ENCODE results near the gene C10orf67. TPM values are rescaled to one million over a fixed set of nuclear protein-coding genes. Genes with fewer than 3 reads are reported as not detected.
"Not testable (repeated sequence)": the region's sequence is repeated elsewhere in the genome, so short reads cannot be mapped to it uniquely, and the experiment has no call there.

C10orf67 gene
- polyA plus RNA-seq, 3 donors: 0.45 TPM; not detected in 2

- 9 to 19% (median 16%) methylated on average over 7 of the region's 7 CpGs for WGBS, 3 donors
- no peak overlapping the region for H3K27ac ChIP-seq (ENCODE audit: low read depth, low read length)
Observed at GRCh38 chr10:23293145-23293724, 51.4 kb downstream of the C10orf67 start.

GRCh38 chr10:23291551-23292334, 52.9 kb downstream of the C10orf67 start:
- 38 to 69% (median 68%) methylated on average over 13 of the region's 13 CpGs for WGBS, 3 donors
- H3K27ac ChIP-seq (ENCODE audit: low read depth, low read length): no peak overlapping the region

- WGBS, 3 donors: 46 to 55% (median 51%) methylated on average over 2 of the region's 2 CpGs
- H3K27ac ChIP-seq (ENCODE audit: low read depth, low read length): no peak overlapping the region
Observed at GRCh38 chr10:23284674-23285335, 59.8 kb downstream of the C10orf67 start.

- 69 to 77% (median 77%) methylated on average over 3 of the region's 3 CpGs for WGBS, 3 donors
Observed at GRCh38 chr10:23284155-23284554, 60.4 kb downstream of the C10orf67 start.

GRCh38 chr10:23283680-23284079, 60.9 kb downstream of the C10orf67 start:
- WGBS, 3 donors: 36 to 65% (median 62%) methylated on average over 7 of the region's 7 CpGs

More at GRCh38 chr10:23284155-23284554, 60.4 kb downstream of the C10orf67 start:
- H3K27ac ChIP-seq (ENCODE audit: low read depth, low read length): no peak overlapping the region

GRCh38 chr10:23281044-23281433, 63.6 kb downstream of the C10orf67 start:
- WGBS, 3 donors: 37 to 72% (median 39%) methylated on average over 6 of the region's 6 CpGs
- H3K27ac ChIP-seq (ENCODE audit: low read depth, low read length): no peak overlapping the region

More at GRCh38 chr10:23283680-23284079, 60.9 kb downstream of the C10orf67 start:
- no peak overlapping the region for H3K27ac ChIP-seq (ENCODE audit: low read depth, low read length)

GRCh38 chr10:23280419-23281043, 64.1 kb downstream of the C10orf67 start:
- WGBS, 3 donors: 26 to 62% (median 30%) methylated on average over 7 of the region's 7 CpGs
- H3K27ac ChIP-seq (ENCODE audit: low read depth, low read length): no peak overlapping the region

- 39 to 88% (median 63%) methylated on average over 2 of the region's 2 CpGs for WGBS, 3 donors
- H3K27ac ChIP-seq (ENCODE audit: low read depth, low read length): no peak overlapping the region
Observed at GRCh38 chr10:23275355-23275754, 69.2 kb downstream of the C10orf67 start.

- H3K27ac ChIP-seq (ENCODE audit: low read depth, low read length): not testable (repeated sequence)
- WGBS, 3 donors: 67 to 89% (median 87%) methylated on average over 9 of the region's 9 CpGs
Observed at GRCh38 chr10:23274179-23274578, 70.4 kb downstream of the C10orf67 start.

GRCh38 chr10:23270531-23270930, 74.1 kb downstream of the C10orf67 start:
- 79 to 86% (median 79%) methylated on average over 3 of the region's 3 CpGs for WGBS, 3 donors
- no peak overlapping the region for H3K27ac ChIP-seq (ENCODE audit: low read depth, low read length)

GRCh38 chr10:23263441-23264164, 81.0 kb downstream of the C10orf67 start:
- 23 to 70% (median 68%) methylated on average over 9 of the region's 9 CpGs for WGBS, 3 donors
- no peak overlapping the region for H3K27ac ChIP-seq (ENCODE audit: low read depth, low read length)

GRCh38 chr10:23262928-23263327, 81.7 kb downstream of the C10orf67 start:
- 43 to 94% (median 94%) methylated on average over 2 of the region's 2 CpGs for WGBS, 3 donors

GRCh38 chr10:23258516-23258915, 86.1 kb downstream of the C10orf67 start:
- H3K27ac ChIP-seq (ENCODE audit: low read depth, low read length): no peak overlapping the region
- 62 to 69% (median 66%) methylated on average over 2 of the region's 2 CpGs for WGBS, 3 donors

More at GRCh38 chr10:23262928-23263327, 81.7 kb downstream of the C10orf67 start:
- no peak overlapping the region for H3K27ac ChIP-seq (ENCODE audit: low read depth, low read length)

- WGBS, 3 donors: 21 to 53% (median 40%) methylated on average over 2 of the region's 2 CpGs
- H3K27ac ChIP-seq (ENCODE audit: low read depth, low read length): no peak overlapping the region
Observed at GRCh38 chr10:23253780-23254179, 90.8 kb downstream of the C10orf67 start.

- WGBS, 3 donors: 89 to 97% (median 91%) methylated on average over 4 of the region's 4 CpGs
Observed at GRCh38 chr10:23252859-23253258, 91.7 kb downstream of the C10orf67 start.

GRCh38 chr10:23241779-23242178, 102.8 kb downstream of the C10orf67 start:
- WGBS, 3 donors: 58 to 100% (median 63%) methylated on average over 1 of the region's 1 CpG
- H3K27ac ChIP-seq (ENCODE audit: low read depth, low read length): not testable (repeated sequence)

More at GRCh38 chr10:23252859-23253258, 91.7 kb downstream of the C10orf67 start:
- H3K27ac ChIP-seq (ENCODE audit: low read depth, low read length): not testable (repeated sequence)

GRCh38 chr10:23238015-23238414, 106.6 kb downstream of the C10orf67 start:
- WGBS, 3 donors: 31 to 79% (median 76%) methylated on average over 3 of the region's 3 CpGs
- H3K27ac ChIP-seq (ENCODE audit: low read depth, low read length): no peak overlapping the region

- WGBS, 3 donors: 78 to 93% (median 81%) methylated on average over 1 of the region's 1 CpG
- H3K27ac ChIP-seq (ENCODE audit: low read depth, low read length): no peak overlapping the region
Observed at GRCh38 chr10:23230582-23230981, 114.0 kb downstream of the C10orf67 start.

Data from adipose tissue (tissue), 3 donors.